Heart right ventricle (tissue), 16 donors: ENCODE results near the gene EEF1AKMT4. TPM values are rescaled to one million over a fixed set of nuclear protein-coding genes. Genes with fewer than 3 reads are reported as not detected.

Experiments used
- ATAC-seq, 8 donors: fragments of 200-7000 bp; cut with Tn5 transposase; one replicate each; pipeline ENCODE4 v1.9.1; 2020; ENCODE audit warnings: mild to moderate bottlenecking in 8 of 8, moderate library complexity in 8 of 8, moderate number of reproducible peaks in 1 of 8
- DNase-seq, 2 donors: peaks; one replicate each; pipeline ENCODE4 v3.0.0-alpha.2; 2020
- H3K27ac ChIP-seq, 10 donors: fragments of 200-600 bp; sonication (generic) in 2 of 10; one replicate each; pipeline versions ENCODE4 v1.5.0 to v1.8.0; 2020 to 2022; ENCODE audit warnings: mild to moderate bottlenecking in 3 of 10
- H3K27me3 ChIP-seq, 7 donors: fragments of 200-600 bp; one replicate each; pipeline ENCODE4 v1.8.0; 2021 to 2022; ENCODE audit warnings: mild to moderate bottlenecking in 2 of 7
- H3K36me3 ChIP-seq, 9 donors: fragments of 200-600 bp; sonication (generic) in 1 of 9; one replicate each; pipeline versions ENCODE4 v1.5.0 to v1.8.0; 2020 to 2022; ENCODE audit warnings: mild to moderate bottlenecking in 2 of 9
- H3K4me1 ChIP-seq, 9 donors: fragments of 200-600 bp; sonication (generic) in 1 of 9; one replicate each; pipeline versions ENCODE4 v1.5.0 to v1.8.0; 2020 to 2022; ENCODE audit warnings: mild to moderate bottlenecking in 4 of 9
- H3K4me3 ChIP-seq, 10 donors: fragments of 200-600 bp; sonication (generic) in 2 of 10; one replicate each; pipeline versions ENCODE4 v1.5.0 to v1.8.0; 2020 to 2022; ENCODE audit warnings: mild to moderate bottlenecking in 7 of 10, moderate library complexity in 2 of 10
- H3K9me3 ChIP-seq, 11 donors: fragments of 200-600 bp in 10 of 11; sonication (generic) in 2 of 11; one replicate each; pipeline versions ENCODE4 v1.5.0 to v1.8.0; 2013 to 2022; ENCODE audit warnings: mild to moderate bottlenecking in 2 of 11, control low read depth in 1 of 11, moderate library complexity in 1 of 11
- WGBS, 2 donors: extraction: QIAGEN DNeasy Blood & Tissue Kit; methylation state at CpG; one replicate each; pipeline ENCODE4 v1.1.7; 2013; ENCODE audit warnings: inconsistent platforms in 1 of 2; 5-methylcytosine and 5-hydroxymethylcytosine counted together
- intact Hi-C, 10 donors: fragments of 100-400 bp; cut with DNase I; formaldehyde crosslinking; loops; one replicate each; pipeline versions ENCODE4 v1.11.1 to v1.14.2; 2022
- microRNA-seq, 2 donors: library from miRNA; unstranded; fragments of <30 nt; microRNA quantifications; one replicate each; pipeline ENCODE4 v1.2.0, GENCODE V29; 2021
- polyA plus RNA-seq, 2 donors: library from polyadenylated mRNA; stranded (reverse); fragments of 200-250 nt; gene quantifications; one replicate each; pipeline ENCODE4 v1.2.3, GENCODE V29; 2013
- total RNA-seq, 10 donors: library from RNA; stranded (reverse); fragmentation: NEBNext Ultra II Directional in 3 of 10; extraction: Animal tissue kit (Norgen Biotek cat#: 25700) in 3 of 10; gene quantifications; one replicate each; pipeline versions ENCODE4 v1.2.1 to v1.2.4, GENCODE V29; 2021 to 2023
- TF ChIP-seq, protein P1 (sequence below), 9 donors: fragments of 200-600 bp; sonication (generic) in 2 of 9; IDR thresholded peaks; one replicate each; pipeline versions ENCODE4 v1.5.0 to v1.8.0; 2021 to 2022; ENCODE audit warnings: antibody characterized with exemption in 9 of 9, mild to moderate bottlenecking in 5 of 9, moderate library complexity in 1 of 9
- donor health status: Arrhythmogenic right ventricular cardiomyopathy.
- donor health status: ischemic (EF 13 %, LVEDD 7.1; RV severe dilation, severe dysfunction).
- donor health status: healthy with polysubstance abuse.
- donor health status: DM: no; HTN: yes; CAD: no.
- donor health status: DM: no; HTN: no; CAD: no.
- donor health status: ischemic (EF 25% LVEDD 6.9; RV normal size, moderate dysfunction).
- donor health status: ischemic (EF 25% LVEDD 5.7; RV mildly dilated, moderate dysfunction).
- donor health status: healthy.
- donor health status: DM: yes; HTN: yes; CAD: no.
- donor health status: Ischemic cardiomyopathy.
- donor health status: ischemic (EF 35%, LVEDD 5.7; RV mildly dilated, moderate dysfunction).
- donor health status: nonischemic (EF 11% LVEDD 7.7; RV severe dilation, severe dysfunction).
- donor health status: DM: yes; HTN: yes; CAD: no.
- donor health status: PGD.
- donor health status: ischemic (EF 29% LVEDD 5.4; RV normal size, mild dysfunction).
- donor health status: nonischemic (EF 23%, LVEDD 6.1; RV moderate dilation, normal function).

EEF1AKMT4 gene
- total and polyA plus RNA-seq, 12 donors: 0.49 to 19.4 (median 1.1) TPM

DNA sequence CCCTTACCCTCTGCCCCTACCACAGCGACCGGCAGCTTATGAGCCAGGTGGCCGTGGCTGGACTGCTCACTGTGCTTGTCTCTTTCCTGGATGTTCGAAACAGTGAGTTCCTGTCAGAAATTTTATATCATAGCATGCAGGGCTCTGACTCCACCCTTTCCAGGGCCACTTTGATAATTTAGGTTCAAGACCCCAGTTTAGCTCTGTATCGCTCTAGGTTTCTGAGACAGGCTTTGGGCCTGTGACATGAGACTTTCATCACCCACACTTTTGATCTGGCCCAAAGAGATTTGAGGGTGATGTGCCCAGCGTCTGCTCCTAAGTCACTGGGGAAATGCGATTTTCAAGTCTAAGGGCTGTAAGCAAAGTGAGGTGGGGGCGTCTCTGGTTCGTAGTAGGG lies 58.4 kb downstream of the EEF1AKMT4 start:
- no peaks in the 10 kb centered on the region for H3K4me1 ChIP-seq
- no peak for ATAC-seq
- H3K4me3 ChIP-seq: no peak overlapping the region
- H3K36me3 ChIP-seq: peaks cover 7 to 66% (median 64%) of the 10 kb centered on the region in 9 donors
- H3K27ac ChIP-seq: no peak overlapping the region
- TF ChIP-seq, protein P1, sequence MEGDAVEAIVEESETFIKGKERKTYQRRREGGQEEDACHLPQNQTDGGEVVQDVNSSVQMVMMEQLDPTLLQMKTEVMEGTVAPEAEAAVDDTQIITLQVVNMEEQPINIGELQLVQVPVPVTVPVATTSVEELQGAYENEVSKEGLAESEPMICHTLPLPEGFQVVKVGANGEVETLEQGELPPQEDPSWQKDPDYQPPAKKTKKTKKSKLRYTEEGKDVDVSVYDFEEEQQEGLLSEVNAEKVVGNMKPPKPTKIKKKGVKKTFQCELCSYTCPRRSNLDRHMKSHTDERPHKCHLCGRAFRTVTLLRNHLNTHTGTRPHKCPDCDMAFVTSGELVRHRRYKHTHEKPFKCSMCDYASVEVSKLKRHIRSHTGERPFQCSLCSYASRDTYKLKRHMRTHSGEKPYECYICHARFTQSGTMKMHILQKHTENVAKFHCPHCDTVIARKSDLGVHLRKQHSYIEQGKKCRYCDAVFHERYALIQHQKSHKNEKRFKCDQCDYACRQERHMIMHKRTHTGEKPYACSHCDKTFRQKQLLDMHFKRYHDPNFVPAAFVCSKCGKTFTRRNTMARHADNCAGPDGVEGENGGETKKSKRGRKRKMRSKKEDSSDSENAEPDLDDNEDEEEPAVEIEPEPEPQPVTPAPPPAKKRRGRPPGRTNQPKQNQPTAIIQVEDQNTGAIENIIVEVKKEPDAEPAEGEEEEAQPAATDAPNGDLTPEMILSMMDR (IDR thresholded peaks at IDR 0.05): no peak
- intact Hi-C loops: loop anchor here in 1 of 10 donors (10.0 kb wide), 1 partner anchor 47 kb away; no protein-coding TSS in a partner anchor
- WGBS, 2 donors: 93 to 94% methylated on average over 9 of the region's 9 CpGs
- no peaks in the 10 kb centered on the region for H3K27me3 ChIP-seq
- no peak for DNase-seq
- no peaks in the 10 kb centered on the region for H3K9me3 ChIP-seq

Small RNA genes within 50 kb of the gene (microRNA-seq; reads per million reads assigned to microRNA genes)
- gene MIR1224: 0 to 1.0 reads per million in 2 donors

Other genes starting within 250 kb of the EEF1AKMT4 start
- 10 to 100 TPM; 26.0 to 89.6 (median 40.9) TPM for gene ABCC5, start 231.8 kb upstream of the EEF1AKMT4 start, total RNA-seq
- 10 to 100 TPM; 12.1 to 70.0 TPM for gene ABCC5, start 231.8 kb upstream of the EEF1AKMT4 start, polyA plus RNA-seq
- not detected for gene HTR3D, start 217.9 kb upstream of the EEF1AKMT4 start, total RNA-seq
- not detected for gene HTR3D, start 217.9 kb upstream of the EEF1AKMT4 start, polyA plus RNA-seq
- not detected for gene HTR3C, start 196.6 kb upstream of the EEF1AKMT4 start, total RNA-seq
- gene HTR3C, start 196.6 kb upstream of the EEF1AKMT4 start, polyA plus RNA-seq: not detected
- not detected for gene HTR3E, start 152.6 kb upstream of the EEF1AKMT4 start, total RNA-seq
- not detected for gene HTR3E, start 152.6 kb upstream of the EEF1AKMT4 start, polyA plus RNA-seq
- 10 to 100 TPM; 26.8 to 37.3 (median 31.6) TPM for gene EIF2B5, start 114.3 kb upstream of the EEF1AKMT4 start, total RNA-seq
- 10 to 100 TPM; 30.6 to 44.6 TPM for gene EIF2B5, start 114.3 kb upstream of the EEF1AKMT4 start, polyA plus RNA-seq
- gene DVL3, start 94.3 kb upstream of the EEF1AKMT4 start, total RNA-seq: 10 to 100 TPM; 52.6 to 81.7 (median 68.6) TPM
- 10 to 100 TPM; 37.5 to 42.0 TPM for gene DVL3, start 94.3 kb upstream of the EEF1AKMT4 start, polyA plus RNA-seq
- 100 to 1,000 TPM; 263 to 371 (median 321) TPM for gene AP2M1, start 74.8 kb upstream of the EEF1AKMT4 start, total RNA-seq
- 100 to 1,000 TPM; 187 to 390 TPM for gene AP2M1, start 74.8 kb upstream of the EEF1AKMT4 start, polyA plus RNA-seq
- 10 to 100 TPM; 60.1 to 90.7 (median 68.3) TPM for gene ABCF3, start 63.5 kb upstream of the EEF1AKMT4 start, total RNA-seq
- gene ABCF3, start 63.5 kb upstream of the EEF1AKMT4 start, polyA plus RNA-seq: 10 to 100 TPM; 78.0 to 87.9 TPM
- under 1 TPM in 1 of 10 donors, not detected in 9; 0.09 TPM for gene VWA5B2, start 20.1 kb upstream of the EEF1AKMT4 start, total RNA-seq
- gene VWA5B2, start 20.1 kb upstream of the EEF1AKMT4 start, polyA plus RNA-seq: under 1 TPM in 1 of 2 donors, not detected in 1; 0.03 TPM
- 10 to 100 TPM; 10.7 to 25.1 (median 13.3) TPM for gene ALG3, start 710 bp upstream of the EEF1AKMT4 start, total RNA-seq
- 10 to 100 TPM; 16.8 to 63.6 TPM for gene ALG3, start 710 bp upstream of the EEF1AKMT4 start, polyA plus RNA-seq
- under 1 TPM in 3 of 10 donors, not detected in 7; 0.20 to 0.30 (median 0.25) TPM for gene CAMK2N2, start 11.9 kb downstream of the EEF1AKMT4 start, total RNA-seq
- under 1 TPM in 1 of 2 donors, not detected in 1; 0.12 TPM for gene CAMK2N2, start 11.9 kb downstream of the EEF1AKMT4 start, polyA plus RNA-seq
- under 1 TPM in 2 of 10 donors, not detected in 8; 0.20 to 0.28 TPM for gene ECE2, start 26.4 kb downstream of the EEF1AKMT4 start, total RNA-seq
- not detected for gene ECE2, start 26.4 kb downstream of the EEF1AKMT4 start, polyA plus RNA-seq
- 100 to 1,000 TPM; 210 to 254 (median 231) TPM for gene PSMD2, start 49.6 kb downstream of the EEF1AKMT4 start, total RNA-seq
- 100 to 1,000 TPM in 1 of 2 donors, 10 to 100 TPM in 1; 49.0 to 288 TPM for gene PSMD2, start 49.6 kb downstream of the EEF1AKMT4 start, polyA plus RNA-seq
- 100 to 1,000 TPM; 203 to 316 (median 209) TPM for gene EIF4G1, start 64.9 kb downstream of the EEF1AKMT4 start, total RNA-seq
- gene EIF4G1, start 64.9 kb downstream of the EEF1AKMT4 start, polyA plus RNA-seq: 100 to 1,000 TPM; 142 to 277 TPM
- gene FAM131A, start 87.9 kb downstream of the EEF1AKMT4 start, total RNA-seq: 10 to 100 TPM; 23.0 to 36.5 (median 26.7) TPM
- gene FAM131A, start 87.9 kb downstream of the EEF1AKMT4 start, polyA plus RNA-seq: 10 to 100 TPM; 21.6 to 32.5 TPM
- gene CLCN2, start 111.9 kb downstream of the EEF1AKMT4 start, total RNA-seq: 1 to 10 TPM; 1.3 to 3.0 (median 2.4) TPM
- 1 to 10 TPM; 1.6 to 8.4 TPM for gene CLCN2, start 111.9 kb downstream of the EEF1AKMT4 start, polyA plus RNA-seq
- 10 to 100 TPM; 17.4 to 31.0 (median 22.9) TPM for gene POLR2H, start 112.0 kb downstream of the EEF1AKMT4 start, total RNA-seq
- gene POLR2H, start 112.0 kb downstream of the EEF1AKMT4 start, polyA plus RNA-seq: 10 to 100 TPM; 55.1 to 63.7 TPM
- 1 to 10 TPM in 2 of 10 donors, under 1 TPM in 5, not detected in 3; 0.16 to 1.3 (median 0.56) TPM for gene THPO, start 128.5 kb downstream of the EEF1AKMT4 start, total RNA-seq
- gene THPO, start 128.5 kb downstream of the EEF1AKMT4 start, polyA plus RNA-seq: 1 to 10 TPM in 1 of 2 donors, under 1 TPM in 1; 0.30 to 1.0 TPM
- gene CHRD, start 130.4 kb downstream of the EEF1AKMT4 start, total RNA-seq: 10 to 100 TPM in 1 of 10 donors, 1 to 10 TPM in 9; 1.4 to 10.9 (median 3.7) TPM
- gene CHRD, start 130.4 kb downstream of the EEF1AKMT4 start, polyA plus RNA-seq: 10 to 100 TPM in 1 of 2 donors, 1 to 10 TPM in 1; 7.5 to 17.3 TPM